ENCODE results near the gene HCN4.
"Not testable (repeated sequence)": the region's sequence is repeated elsewhere in the genome, so short reads cannot be mapped to it uniquely, and the experiment has no call there.

HCN4 gene

GRCh38 chr15:73368301-73369136 is at the start of gene HCN4:
Gene HCN4, minus strand, starts transcription at chr15:73368958. Its CDS starts 688 bp downstream, at chr15:73368270.
- TF ChIP-seq ZNF274 (IDR thresholded peaks at IDR 0.05; ENCODE audit: low read depth, low read length), result no peak
- no peak within 1 kb of the TSS for H3K4me3 ChIP-seq (ENCODE audit: low read length)

GRCh38 chr15:73414876-73415275 is 46.1 kb upstream of the HCN4 start:
- TF ChIP-seq ZNF274 (IDR thresholded peaks at IDR 0.05; ENCODE audit: low read depth, low read length), result no peak
- H3K4me3 ChIP-seq (ENCODE audit: low read length), result no peak overlapping the region

GRCh38 chr15:73403171-73403570 is 34.4 kb upstream of the HCN4 start:
- H3K4me3 ChIP-seq (ENCODE audit: low read length), result no peak overlapping the region
- TF ChIP-seq ZNF274 (IDR thresholded peaks at IDR 0.05; ENCODE audit: low read depth, low read length), result no peak

- not testable (repeated sequence) for H3K4me3 ChIP-seq (ENCODE audit: low read length)
These were observed 31.5 kb upstream of the HCN4 start for GRCh38 chr15:73400222-73400621.

- no peak for TF ChIP-seq ZNF274 (IDR thresholded peaks at IDR 0.05; ENCODE audit: low read depth, low read length)
- H3K4me3 ChIP-seq (ENCODE audit: low read length), result no peak overlapping the region
These were observed 30.1 kb upstream of the HCN4 start for GRCh38 chr15:73398861-73399260.

GRCh38 chr15:73397461-73397860 is 28.7 kb upstream of the HCN4 start:
- TF ChIP-seq ZNF274 (IDR thresholded peaks at IDR 0.05; ENCODE audit: low read depth, low read length), result no peak
- no peak overlapping the region for H3K4me3 ChIP-seq (ENCODE audit: low read length)

GRCh38 chr15:73395671-73396070 is 26.9 kb upstream of the HCN4 start:
- no peak for TF ChIP-seq ZNF274 (IDR thresholded peaks at IDR 0.05; ENCODE audit: low read depth, low read length)
- no peak overlapping the region for H3K4me3 ChIP-seq (ENCODE audit: low read length)

- no peak overlapping the region for H3K4me3 ChIP-seq (ENCODE audit: low read length)
- no peak for TF ChIP-seq ZNF274 (IDR thresholded peaks at IDR 0.05; ENCODE audit: low read depth, low read length)
These were observed 26.0 kb upstream of the HCN4 start for GRCh38 chr15:73394782-73395181.

- H3K4me3 ChIP-seq (ENCODE audit: low read length), result no peak overlapping the region
- no peak for TF ChIP-seq ZNF274 (IDR thresholded peaks at IDR 0.05; ENCODE audit: low read depth, low read length)
These were observed 24.6 kb upstream of the HCN4 start for GRCh38 chr15:73393336-73393735.

GRCh38 chr15:73392025-73392424 is 23.3 kb upstream of the HCN4 start:
- TF ChIP-seq ZNF274 (IDR thresholded peaks at IDR 0.05; ENCODE audit: low read depth, low read length), result no peak
- H3K4me3 ChIP-seq (ENCODE audit: low read length), result no peak overlapping the region

GRCh38 chr15:73391128-73391872 is 22.5 kb upstream of the HCN4 start:
- no peak overlapping the region for H3K4me3 ChIP-seq (ENCODE audit: low read length)
- TF ChIP-seq ZNF274 (IDR thresholded peaks at IDR 0.05; ENCODE audit: low read depth, low read length), result no peak

GRCh38 chr15:73389971-73390544 is 21.3 kb upstream of the HCN4 start:
- no peak for TF ChIP-seq ZNF274 (IDR thresholded peaks at IDR 0.05; ENCODE audit: low read depth, low read length)
- no peak overlapping the region for H3K4me3 ChIP-seq (ENCODE audit: low read length)

- TF ChIP-seq ZNF274 (IDR thresholded peaks at IDR 0.05; ENCODE audit: low read depth, low read length), result no peak
- no peak overlapping the region for H3K4me3 ChIP-seq (ENCODE audit: low read length)
These were observed 20.8 kb upstream of the HCN4 start for GRCh38 chr15:73389539-73389938.

- no peak for TF ChIP-seq ZNF274 (IDR thresholded peaks at IDR 0.05; ENCODE audit: low read depth, low read length)
- no peak overlapping the region for H3K4me3 ChIP-seq (ENCODE audit: low read length)
These were observed 19.6 kb upstream of the HCN4 start for GRCh38 chr15:73388256-73388781.
